Esophagus (tissue), 2 donors: ENCODE data around the gene PPL. TPM values are rescaled to one million over a fixed set of nuclear protein-coding genes. Genes with fewer than 3 reads are reported as not detected.
"Not testable (repeated sequence)": the region's sequence is repeated elsewhere in the genome, so short reads cannot be mapped to it uniquely, and the experiment has no call there.

Experiments used
- H3K27ac ChIP-seq, 2 donors: one replicate each; pipeline ENCODE4 v1.5.1; 2013; ENCODE audit warnings: low read depth in 2 of 2, mild to moderate bottlenecking in 2 of 2, inconsistent platforms in 1 of 2, low read length in 1 of 2, moderate library complexity in 1 of 2
- H3K27me3 ChIP-seq, 2 donors: one replicate each; pipeline ENCODE4 v1.6.1; 2013; ENCODE audit warnings: low read length in 2 of 2, control low read depth in 1 of 2, mild to moderate bottlenecking in 1 of 2; ENCODE audit not compliant: insufficient read depth in 2 of 2, control insufficient read depth in 1 of 2
- H3K36me3 ChIP-seq, 2 donors: one replicate each; pipeline ENCODE4 v1.6.1; 2013; ENCODE audit warnings: low read length in 1 of 2; ENCODE audit not compliant: control insufficient read depth in 2 of 2, insufficient read depth in 2 of 2
- H3K4me1 ChIP-seq, 2 donors: one replicate each; pipeline ENCODE4 v1.6.1; 2013; ENCODE audit warnings: low read length in 1 of 2; ENCODE audit not compliant: control insufficient read depth in 2 of 2, insufficient read depth in 2 of 2
- H3K4me3 ChIP-seq, 2 donors: one replicate each; pipeline ENCODE4 v1.5.1; 2013; ENCODE audit warnings: low read length in 2 of 2, mild to moderate bottlenecking in 2 of 2, low read depth in 1 of 2, moderate library complexity in 1 of 2
- H3K9me3 ChIP-seq, 2 donors: one replicate each; pipeline ENCODE4 v1.6.1; 2013; ENCODE audit warnings: mild to moderate bottlenecking in 2 of 2, low read depth in 1 of 2, low read length in 1 of 2, moderate library complexity in 1 of 2; ENCODE audit not compliant: control insufficient read depth in 2 of 2, insufficient read depth in 1 of 2
- WGBS, 2 donors: extraction: QIAGEN DNeasy Blood & Tissue Kit; methylation state at CpG; one replicate each; pipeline ENCODE4 v1.1.7; 2013; 5-methylcytosine and 5-hydroxymethylcytosine counted together
- polyA plus RNA-seq, 2 donors: library from polyadenylated mRNA; stranded (reverse); fragments of 200-250 nt; gene quantifications; one replicate each; pipeline ENCODE4 v1.2.3, GENCODE V29; 2013
- donor health status: healthy with polysubstance abuse.
- donor health status: Bipolar disorder and iron deficiency.

PPL gene
- polyA plus RNA-seq, 2 donors: 561 to 739 TPM

- H3K27ac ChIP-seq: no peak overlapping the region
- peaks cover 0 to 2% of the 10 kb centered on the region in 2 donors for H3K9me3 ChIP-seq
- no peaks in the 10 kb centered on the region for H3K27me3 ChIP-seq
- WGBS, 2 donors: 89 to 90% methylated on average over 2 of the region's 2 CpGs
- H3K36me3 ChIP-seq: no peaks in the 10 kb centered on the region
- no peak overlapping the region for H3K4me3 ChIP-seq
- H3K4me1 ChIP-seq: no peaks in the 10 kb centered on the region
Measured at GRCh38 chr16:4976079-4976478, 39.1 kb upstream of the PPL start.

GRCh38 chr16:4972938-4973587 is 36.1 kb upstream of the PPL start:
- no peaks in the 10 kb centered on the region for H3K36me3 ChIP-seq
- no peak overlapping the region for H3K4me3 ChIP-seq
- H3K27ac ChIP-seq: no peak overlapping the region
- peaks cover 0 to 2% of the 10 kb centered on the region in 2 donors for H3K9me3 ChIP-seq
- H3K27me3 ChIP-seq: no peaks in the 10 kb centered on the region
- WGBS, 2 donors: 42 to 51% methylated on average over 8 of the region's 8 CpGs
- no peaks in the 10 kb centered on the region for H3K4me1 ChIP-seq

- H3K36me3 ChIP-seq: no peaks in the 10 kb centered on the region
- H3K27me3 ChIP-seq: no peaks in the 10 kb centered on the region
- WGBS, 2 donors: 57% methylated on average over 3 of the region's 3 CpGs
- H3K4me3 ChIP-seq: no peak overlapping the region
- H3K27ac ChIP-seq: no peak overlapping the region
- H3K4me1 ChIP-seq: no peaks in the 10 kb centered on the region
- H3K9me3 ChIP-seq: peaks cover 0 to 2% of the 10 kb centered on the region in 2 donors
Measured at GRCh38 chr16:4970010-4970409, 33.1 kb upstream of the PPL start.

- no peaks in the 10 kb centered on the region for H3K4me1 ChIP-seq
- 79 to 84% methylated on average over 13 of the region's 13 CpGs for WGBS, 2 donors
- H3K4me3 ChIP-seq: no peak overlapping the region
- peaks cover 0 to 2% of the 10 kb centered on the region in 2 donors for H3K9me3 ChIP-seq
- H3K27ac ChIP-seq: no peak overlapping the region
- H3K36me3 ChIP-seq: no peaks in the 10 kb centered on the region
- no peaks in the 10 kb centered on the region for H3K27me3 ChIP-seq
Measured at GRCh38 chr16:4968879-4969483, 32.0 kb upstream of the PPL start.

- H3K4me1 ChIP-seq, H3K9me3 ChIP-seq, H3K27me3 ChIP-seq, H3K4me3 ChIP-seq, H3K27ac ChIP-seq, H3K36me3 ChIP-seq: not testable (repeated sequence)
- 84 to 95% methylated on average over 12 of the region's 12 CpGs for WGBS, 2 donors
Measured at GRCh38 chr16:4968278-4968677, 31.3 kb upstream of the PPL start.

- H3K9me3 ChIP-seq: no peaks in the 10 kb centered on the region
- no peaks in the 10 kb centered on the region for H3K4me1 ChIP-seq
- H3K27me3 ChIP-seq: no peaks in the 10 kb centered on the region
- no peak overlapping the region for H3K4me3 ChIP-seq
- H3K36me3 ChIP-seq: no peaks in the 10 kb centered on the region
- no peak overlapping the region for H3K27ac ChIP-seq
- 77 to 83% methylated on average over 10 of the region's 10 CpGs for WGBS, 2 donors
Measured at GRCh38 chr16:4966736-4967453, 29.9 kb upstream of the PPL start.

GRCh38 chr16:4963527-4963926 is 26.6 kb upstream of the PPL start:
- H3K4me3 ChIP-seq, H3K4me1 ChIP-seq: not testable (repeated sequence)
- WGBS, 2 donors: 68 to 76% methylated on average over 7 of the region's 7 CpGs

GRCh38 chr16:4962716-4963115 is 25.8 kb upstream of the PPL start:
- Histone ChIP-seq H3K4me3 (no peak overlapping the region), H3K27me3 (no peaks in the 10 kb centered on the region), H3K9me3 (no peaks in the 10 kb centered on the region), H3K4me1 (peaks cover 3 to 8% of the 10 kb centered on the region in 2 donors), H3K36me3 (no peaks in the 10 kb centered on the region), H3K27ac (no peak overlapping the region)
- WGBS, 2 donors: 51 to 70% methylated on average over 7 of the region's 7 CpGs

More at GRCh38 chr16:4963527-4963926, 26.6 kb upstream of the PPL start:
- H3K36me3 ChIP-seq, H3K9me3 ChIP-seq, H3K27ac ChIP-seq, H3K27me3 ChIP-seq: not testable (repeated sequence)

- H3K4me3 ChIP-seq: no peak overlapping the region
- no peaks in the 10 kb centered on the region for H3K9me3 ChIP-seq
- no peaks in the 10 kb centered on the region for H3K36me3 ChIP-seq
- H3K4me1 ChIP-seq: peaks cover 3 to 8% of the 10 kb centered on the region in 2 donors
- no peak overlapping the region for H3K27ac ChIP-seq
- no peaks in the 10 kb centered on the region for H3K27me3 ChIP-seq
- 73 to 75% methylated on average over 6 of the region's 6 CpGs for WGBS, 2 donors
Measured at GRCh38 chr16:4960579-4960978, 23.6 kb upstream of the PPL start.
